ENCODE measurements around the gene MAP3K14. TPM values are rescaled to one million over a fixed set of nuclear protein-coding genes. Genes with fewer than 3 reads are reported as not detected.
"Not testable (repeated sequence)": the region's sequence is repeated elsewhere in the genome, so short reads cannot be mapped to it uniquely, and the experiment has no call there.

MAP3K14 gene
- total RNA-seq, 1 donor from 2014 or later: 11.5 TPM

DNA sequence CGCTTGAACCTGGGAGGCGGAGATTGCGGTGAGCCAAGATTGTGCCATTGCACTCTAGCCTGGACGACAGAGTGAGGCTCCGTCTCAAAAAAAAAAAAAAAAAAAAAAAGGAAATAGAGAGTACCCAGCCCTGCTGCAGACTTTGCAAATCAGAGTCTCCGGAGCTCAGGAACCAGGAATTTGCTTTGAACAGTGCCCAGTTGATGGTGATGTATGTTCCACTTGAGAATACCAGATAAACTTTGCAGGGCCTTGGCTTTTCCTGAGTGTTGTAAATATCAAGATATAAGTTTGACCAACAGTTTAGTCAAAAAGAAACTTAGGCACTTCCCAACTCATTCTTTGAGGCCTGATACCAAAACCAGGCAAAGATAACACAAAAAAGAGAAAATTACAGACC is 30.6 kb upstream of the MAP3K14 start:
- Mint-ChIP-seq H3K4me1 (no peaks in the 10 kb centered on the region), H3K27me3 (ENCODE audit: low read depth) (peaks cover 11% of the 10 kb centered on the region)
- TF ChIP-seq, protein P1, sequence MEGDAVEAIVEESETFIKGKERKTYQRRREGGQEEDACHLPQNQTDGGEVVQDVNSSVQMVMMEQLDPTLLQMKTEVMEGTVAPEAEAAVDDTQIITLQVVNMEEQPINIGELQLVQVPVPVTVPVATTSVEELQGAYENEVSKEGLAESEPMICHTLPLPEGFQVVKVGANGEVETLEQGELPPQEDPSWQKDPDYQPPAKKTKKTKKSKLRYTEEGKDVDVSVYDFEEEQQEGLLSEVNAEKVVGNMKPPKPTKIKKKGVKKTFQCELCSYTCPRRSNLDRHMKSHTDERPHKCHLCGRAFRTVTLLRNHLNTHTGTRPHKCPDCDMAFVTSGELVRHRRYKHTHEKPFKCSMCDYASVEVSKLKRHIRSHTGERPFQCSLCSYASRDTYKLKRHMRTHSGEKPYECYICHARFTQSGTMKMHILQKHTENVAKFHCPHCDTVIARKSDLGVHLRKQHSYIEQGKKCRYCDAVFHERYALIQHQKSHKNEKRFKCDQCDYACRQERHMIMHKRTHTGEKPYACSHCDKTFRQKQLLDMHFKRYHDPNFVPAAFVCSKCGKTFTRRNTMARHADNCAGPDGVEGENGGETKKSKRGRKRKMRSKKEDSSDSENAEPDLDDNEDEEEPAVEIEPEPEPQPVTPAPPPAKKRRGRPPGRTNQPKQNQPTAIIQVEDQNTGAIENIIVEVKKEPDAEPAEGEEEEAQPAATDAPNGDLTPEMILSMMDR (conservative IDR thresholded peaks at IDR 0.05): no peak

DNA sequence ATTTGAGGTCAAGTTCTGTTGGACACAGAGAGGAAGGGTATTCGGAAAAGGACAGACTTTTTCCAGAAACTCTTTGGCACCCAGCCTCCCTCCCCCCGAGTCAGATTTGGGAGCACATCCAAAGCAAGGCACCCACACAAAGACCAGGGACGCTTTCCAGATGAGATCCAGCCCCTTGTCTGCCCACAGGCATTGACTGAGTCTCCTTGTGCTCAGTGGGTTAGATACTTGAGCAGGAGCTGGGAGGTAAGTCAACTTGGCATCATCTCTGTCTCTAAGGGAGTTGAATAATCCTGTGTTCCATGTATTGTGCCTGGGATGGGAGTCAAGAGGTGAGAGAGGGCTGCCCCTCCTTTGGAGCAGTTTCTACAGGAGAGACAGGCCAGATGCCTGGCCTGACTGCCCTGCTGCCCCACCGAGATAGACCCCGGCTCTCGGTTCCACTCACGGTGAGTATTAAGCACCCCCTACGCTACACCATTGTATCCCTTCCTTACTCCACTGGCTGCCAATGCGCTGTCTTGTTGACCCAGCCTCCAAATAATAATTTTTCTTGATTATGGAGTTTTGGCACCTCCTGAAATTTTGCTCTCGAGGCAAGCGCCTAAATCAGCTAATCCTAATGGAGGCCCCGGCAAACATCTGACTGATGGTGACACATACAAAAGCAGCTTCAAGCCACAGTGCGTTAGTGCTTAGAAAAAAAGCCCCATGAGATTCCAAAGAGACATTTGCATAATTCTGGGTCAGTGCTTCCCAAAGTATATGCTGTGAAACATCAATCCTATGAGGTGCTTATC is 29.6 kb upstream of the MAP3K14 start:
- no peak for DNase-seq (ENCODE audit: low read depth, low spot score)
- H3K4me3 Mint-ChIP-seq: no peak overlapping the region
- peaks cover 8% of the 10 kb centered on the region for H3K27me3 Mint-ChIP-seq (ENCODE audit: low read depth)
- no peak overlapping the region for H3K27ac Mint-ChIP-seq (ENCODE audit: unreplicated experiment)
- peaks cover 6% of the 10 kb centered on the region for H3K4me1 Mint-ChIP-seq
- TF ChIP-seq, protein P1 (conservative IDR thresholded peaks at IDR 0.05): no peak
- no peaks in the 10 kb centered on the region for H3K36me3 Mint-ChIP-seq (ENCODE audit: low read depth)
- no peaks in the 10 kb centered on the region for H3K9me3 Mint-ChIP-seq

More for the DNA sequence above, 30.6 kb upstream of the MAP3K14 start:
- Mint-ChIP-seq H3K36me3 (ENCODE audit: low read depth) (no peaks in the 10 kb centered on the region), H3K4me3 (no peak overlapping the region), H3K27ac (ENCODE audit: unreplicated experiment) (no peak overlapping the region), H3K9me3 (peaks cover 3% of the 10 kb centered on the region)
- DNase-seq (ENCODE audit: low read depth, low spot score): no peak

- TF ChIP-seq, protein P1 (conservative IDR thresholded peaks at IDR 0.05): no peak
- Mint-ChIP-seq H3K27me3 (ENCODE audit: low read depth) (peaks cover 2% of the 10 kb centered on the region), H3K36me3 (ENCODE audit: low read depth) (no peaks in the 10 kb centered on the region), H3K27ac (ENCODE audit: unreplicated experiment) (no peak overlapping the region), H3K9me3 (no peaks in the 10 kb centered on the region), H3K4me1 (peaks cover 8% of the 10 kb centered on the region), H3K4me3 (no peak overlapping the region)
- no peak for DNase-seq (ENCODE audit: low read depth, low spot score)
Measured at GRCh38 chr17:45345554-45346215, 28.9 kb upstream of the MAP3K14 start.

GRCh38 chr17:45345246-45345553 is 28.4 kb upstream of the MAP3K14 start:
- DNase-seq (ENCODE audit: low read depth, low spot score): no peak
- H3K9me3 Mint-ChIP-seq: no peaks in the 10 kb centered on the region

GRCh38 chr17:45343967-45344664 is 27.3 kb upstream of the MAP3K14 start:
- not testable (repeated sequence) for H3K27ac Mint-ChIP-seq (ENCODE audit: unreplicated experiment); H3K36me3 Mint-ChIP-seq (ENCODE audit: low read depth); H3K4me1 Mint-ChIP-seq; H3K9me3 Mint-ChIP-seq; DNase-seq (ENCODE audit: low read depth, low spot score); H3K27me3 Mint-ChIP-seq (ENCODE audit: low read depth); H3K4me3 Mint-ChIP-seq

More at GRCh38 chr17:45345246-45345553, 28.4 kb upstream of the MAP3K14 start:
- TF ChIP-seq, protein P1 (conservative IDR thresholded peaks at IDR 0.05): no peak
- H3K27me3 Mint-ChIP-seq (ENCODE audit: low read depth): peaks cover 2% of the 10 kb centered on the region
- no peaks in the 10 kb centered on the region for H3K36me3 Mint-ChIP-seq (ENCODE audit: low read depth)
- H3K4me1 Mint-ChIP-seq: peaks cover 8% of the 10 kb centered on the region
- no peak overlapping the region for H3K4me3 Mint-ChIP-seq
- H3K27ac Mint-ChIP-seq (ENCODE audit: unreplicated experiment): no peak overlapping the region
